HG03575 (cell line): ENCODE measurements around the gene LAMTOR1.

ENCODE experiments used
- ATAC-seq: cut with Tn5 transposase; IDR thresholded peaks from one replicate; pipeline ENCODE4 v1.9.1; 2021; ENCODE audit not compliant: unreplicated experiment, insufficient number of reproducible peaks, low FRiP score; ENCODE audit errors: extremely low read depth

The LAMTOR1 gene

GRCh38 chr11:72058416-72059034 lies 44.6 kb downstream of the LAMTOR1 start:
- no peak for ATAC-seq

DNA sequence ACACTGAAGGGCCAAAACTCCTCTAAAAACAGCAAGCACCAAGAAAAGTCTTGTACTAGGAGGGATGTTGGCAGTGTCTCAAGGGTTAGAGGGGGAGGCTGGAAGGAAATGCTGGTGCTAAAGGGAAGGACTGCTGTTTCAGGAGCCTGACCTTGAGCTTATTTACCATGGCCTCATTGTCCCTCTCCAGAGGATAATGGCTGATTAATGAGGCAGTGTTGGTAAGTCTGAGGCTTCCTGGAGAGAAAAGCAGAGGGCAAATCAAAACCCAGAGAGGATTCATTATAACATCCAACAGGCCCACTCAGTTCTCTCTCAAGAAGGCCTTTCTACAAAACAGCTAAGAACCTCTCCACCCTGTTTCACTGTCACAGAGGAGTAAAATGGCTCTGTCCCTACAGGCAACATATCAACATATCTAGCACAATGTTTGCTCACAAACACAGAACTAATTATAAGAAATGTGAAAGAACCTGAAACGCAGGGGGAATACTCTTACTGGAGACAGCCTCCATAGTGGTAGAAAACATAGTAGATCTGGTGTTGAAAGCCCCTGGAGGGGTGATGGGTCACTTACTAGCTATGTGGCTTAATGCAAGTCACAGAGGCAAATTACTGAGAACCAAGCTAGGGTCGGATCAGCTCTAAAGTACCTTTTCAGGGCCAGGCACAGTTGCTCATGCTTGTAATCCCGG lies 54.2 kb downstream of the LAMTOR1 start:
- ATAC-seq = no peak
